ENCODE measurements around the gene PSMA7. TPM values are rescaled to one million over a fixed set of nuclear protein-coding genes. Genes with fewer than 3 reads are reported as not detected.
"Not testable (repeated sequence)": the region's sequence is repeated elsewhere in the genome, so short reads cannot be mapped to it uniquely, and the experiment has no call there.

PSMA7 gene
- total RNA-seq, 2 donors from 2014 or later, result 174 to 176 TPM

GRCh38 chr20:62117362-62117646, 25.9 kb downstream of the PSMA7 start:
- no peak overlapping the region for H3K27ac ChIP-seq
- WGBS, 2 donors, result 57 to 67% methylated on average over 6 to 9 of the region's 9 CpGs
- H3K4me1 ChIP-seq, result peaks cover 29% of the 10 kb centered on the region
- TF ChIP-seq, protein P1, sequence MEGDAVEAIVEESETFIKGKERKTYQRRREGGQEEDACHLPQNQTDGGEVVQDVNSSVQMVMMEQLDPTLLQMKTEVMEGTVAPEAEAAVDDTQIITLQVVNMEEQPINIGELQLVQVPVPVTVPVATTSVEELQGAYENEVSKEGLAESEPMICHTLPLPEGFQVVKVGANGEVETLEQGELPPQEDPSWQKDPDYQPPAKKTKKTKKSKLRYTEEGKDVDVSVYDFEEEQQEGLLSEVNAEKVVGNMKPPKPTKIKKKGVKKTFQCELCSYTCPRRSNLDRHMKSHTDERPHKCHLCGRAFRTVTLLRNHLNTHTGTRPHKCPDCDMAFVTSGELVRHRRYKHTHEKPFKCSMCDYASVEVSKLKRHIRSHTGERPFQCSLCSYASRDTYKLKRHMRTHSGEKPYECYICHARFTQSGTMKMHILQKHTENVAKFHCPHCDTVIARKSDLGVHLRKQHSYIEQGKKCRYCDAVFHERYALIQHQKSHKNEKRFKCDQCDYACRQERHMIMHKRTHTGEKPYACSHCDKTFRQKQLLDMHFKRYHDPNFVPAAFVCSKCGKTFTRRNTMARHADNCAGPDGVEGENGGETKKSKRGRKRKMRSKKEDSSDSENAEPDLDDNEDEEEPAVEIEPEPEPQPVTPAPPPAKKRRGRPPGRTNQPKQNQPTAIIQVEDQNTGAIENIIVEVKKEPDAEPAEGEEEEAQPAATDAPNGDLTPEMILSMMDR (IDR thresholded peaks at IDR 0.05), result no peak
- TF ChIP-seq POLR2A (IDR thresholded peaks at IDR 0.05), result no peak
- intact Hi-C loops (cut with DNase I), result loop anchor here (5.0 kb wide), 1 partner anchor 45 kb away; no protein-coding TSS in a partner anchor
- no peak for DNase-seq
- no peak overlapping the region for H3K4me3 ChIP-seq
- H3K9me3 ChIP-seq, result no peaks in the 10 kb centered on the region
- no peaks in the 10 kb centered on the region for H3K27me3 ChIP-seq
- no peak for ATAC-seq
- H3K36me3 ChIP-seq (replicated peaks in 1 of 2; ENCODE audit: insufficient read depth in 1 of 2, low read depth in 2 of 2), result no peaks in the 10 kb centered on the region

DNA sequence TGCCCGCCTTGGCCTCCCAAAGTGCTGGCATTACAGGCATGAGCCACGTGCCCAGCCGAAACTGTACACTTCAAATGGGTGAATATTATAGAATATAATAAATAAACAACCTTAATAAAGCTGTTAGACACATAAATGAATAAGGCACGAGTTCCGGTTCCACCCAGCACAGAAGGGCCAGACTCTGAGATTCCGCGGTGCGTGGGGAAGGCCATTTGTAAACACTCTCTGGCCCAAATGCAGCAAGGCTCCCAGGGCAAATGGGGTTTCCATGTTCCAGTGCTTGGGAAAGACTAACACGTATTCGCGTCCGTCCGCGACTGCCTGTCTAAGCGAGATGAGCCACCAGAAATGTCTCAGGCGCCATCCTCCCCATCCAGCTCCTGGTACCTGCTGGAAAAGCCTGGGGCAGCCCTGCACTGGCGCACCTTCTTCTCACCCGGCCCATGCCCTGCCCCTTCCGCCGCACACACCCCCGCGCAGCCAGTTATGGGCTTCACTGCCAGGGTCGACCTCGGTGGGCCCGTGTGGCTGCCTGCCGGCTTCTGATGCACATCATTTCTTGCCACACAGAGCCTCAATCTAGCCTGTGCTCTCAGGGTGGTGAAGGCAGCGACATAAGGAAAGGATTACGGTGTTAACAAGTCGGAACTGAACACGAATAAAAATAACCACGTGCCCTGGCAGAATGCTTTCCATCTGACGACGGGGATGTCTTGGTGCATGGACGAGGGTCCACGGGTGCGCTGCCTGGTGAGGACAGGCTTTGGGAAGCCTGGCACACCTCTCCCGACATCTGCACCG, 26.4 kb downstream of the PSMA7 start:
- Histone ChIP-seq H3K4me1 (peaks cover 29% of the 10 kb centered on the region), H3K36me3 (replicated peaks in 1 of 2; ENCODE audit: insufficient read depth in 1 of 2, low read depth in 2 of 2) (no peaks in the 10 kb centered on the region), H3K27ac (no peak overlapping the region), H3K27me3 (no peaks in the 10 kb centered on the region), H3K4me3 (no peak overlapping the region), H3K9me3 (no peaks in the 10 kb centered on the region)
- DNase-seq (no peak), ATAC-seq (no peak)
- WGBS, 2 donors, result 83 to 88% methylated on average over 36 to 38 of the region's 38 CpGs
- TF ChIP-seq, protein P1 (IDR thresholded peaks at IDR 0.05), result no peak
- TF ChIP-seq POLR2A (IDR thresholded peaks at IDR 0.05), result no peak
- intact Hi-C loops (cut with DNase I), result loop anchor here (5.0 kb wide), 1 partner anchor 44 kb away; no protein-coding TSS in a partner anchor

GRCh38 chr20:62115800-62116407, 27.3 kb downstream of the PSMA7 start:
- not testable (repeated sequence) for H3K27ac ChIP-seq; ATAC-seq; H3K9me3 ChIP-seq; DNase-seq; H3K27me3 ChIP-seq; H3K36me3 ChIP-seq (replicated peaks in 1 of 2; ENCODE audit: insufficient read depth in 1 of 2, low read depth in 2 of 2); H3K4me3 ChIP-seq
- H3K4me1 ChIP-seq, result peaks cover 24% of the 10 kb centered on the region
- 82 to 90% methylated on average over 7 of the region's 7 CpGs for WGBS, 2 donors
- intact Hi-C loops (cut with DNase I), result loop anchor here (5.0 kb wide), 1 partner anchor 44 kb away; no protein-coding TSS in a partner anchor

- H3K27me3 ChIP-seq, result no peaks in the 10 kb centered on the region
- DNase-seq, result no peak
- WGBS, 2 donors, result 73 to 89% methylated on average over 8 of the region's 8 CpGs
Measured at GRCh38 chr20:62114894-62115293, 28.3 kb downstream of the PSMA7 start.

DNA sequence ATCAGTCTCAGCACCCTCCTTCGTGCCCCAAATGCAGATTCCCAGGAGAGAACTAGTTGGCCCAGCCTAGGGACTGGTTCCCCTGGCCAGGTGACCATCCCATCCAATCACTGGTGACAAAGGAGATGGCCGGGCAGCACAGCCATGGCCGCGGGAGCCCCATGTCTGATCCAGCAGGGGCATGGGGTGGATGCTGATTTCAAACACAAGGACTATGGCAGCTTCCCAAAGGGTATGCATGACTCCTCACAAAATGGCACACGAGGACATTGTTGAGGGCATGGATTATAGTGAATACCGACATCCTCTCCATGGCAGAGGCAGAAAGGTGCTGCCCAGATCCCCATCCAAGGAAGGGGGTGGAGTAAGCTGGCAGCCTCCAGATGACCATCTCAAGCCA, 30.8 kb downstream of the PSMA7 start:
- WGBS, 2 donors, result 86 to 90% methylated on average over 5 to 6 of the region's 6 CpGs
- Histone ChIP-seq H3K9me3 (peaks cover 0 to 16% (median 0%) of the 10 kb centered on the region in 3 donors), H3K27me3 (no peaks in the 10 kb centered on the region)

More at GRCh38 chr20:62114894-62115293, 28.3 kb downstream of the PSMA7 start:
- ATAC-seq, result no peak
- Histone ChIP-seq H3K9me3 (no peaks in the 10 kb centered on the region), H3K36me3 (replicated peaks in 1 of 2; ENCODE audit: insufficient read depth in 1 of 2, low read depth in 2 of 2) (no peaks in the 10 kb centered on the region), H3K4me3 (no peak overlapping the region), H3K27ac (no peak overlapping the region), H3K4me1 (peaks cover 14% of the 10 kb centered on the region)
- intact Hi-C loops (cut with DNase I), result loop anchor here (5.0 kb wide), 1 partner anchor 43 kb away; no protein-coding TSS in a partner anchor
- TF ChIP-seq, protein P1 (IDR thresholded peaks at IDR 0.05), result no peak
- no peak for TF ChIP-seq POLR2A (IDR thresholded peaks at IDR 0.05)

More for the DNA sequence above, 30.8 kb downstream of the PSMA7 start:
- no peak for TF ChIP-seq POLR2A (IDR thresholded peaks at IDR 0.05)
- TF ChIP-seq, protein P1 (IDR thresholded peaks at IDR 0.05), result no peak
- ATAC-seq (no peak), DNase-seq (no peak)
- no peak overlapping the region for H3K4me3 ChIP-seq
- no peaks in the 10 kb centered on the region for H3K4me1 ChIP-seq
- no peak overlapping the region for H3K27ac ChIP-seq
- no peaks in the 10 kb centered on the region for H3K36me3 ChIP-seq (replicated peaks in 1 of 2; ENCODE audit: insufficient read depth in 1 of 2, low read depth in 2 of 2)
- intact Hi-C loops (cut with DNase I), result no loop called here

All from body of pancreas (tissue), 4 donors.